HepG2 (cell line): ENCODE measurements around the gene PNKP. TPM values are rescaled to one million over a fixed set of nuclear protein-coding genes. Genes with fewer than 3 reads are reported as not detected.

Experiments used
- ATAC-seq: fragments of 200-7000 bp; cut with Tn5 transposase; 3 replicates; pipeline ENCODE4 v1.9.1; 2020; ENCODE audit warnings: mild to moderate bottlenecking, moderate library complexity
- BruUV-seq: library from RNA; stranded (reverse); fragments of 400-500 nt; replicated peaks from 2 replicates; lab custom pipeline; 2021; lab: Mats Ljungman, UMichigan
- CTCF ChIA-PET: fragments of 300-600 bp; formaldehyde crosslinking; extraction: SDS; loops from one replicate; lab custom pipeline; 2021; ENCODE audit warnings: low total read pairs, inconsistent platforms, low intra/inter-chr PET ratio; lab: Yijun Ruan, JAX
- POLR2A ChIA-PET: fragments of 350-600 bp; sonication (Branson Sonifier 250); formaldehyde crosslinking; loops from one replicate; lab custom pipeline; 2020; ENCODE audit warnings: antibody characterized with exemption, inconsistent platforms; lab: Yijun Ruan, JAX
- DNase-seq: peaks from one replicate; pipeline ENCODE4 v3.0.0-alpha.2; 2015; ENCODE audit warnings: low spot score
- FAIRE-seq: peaks from 3 replicates; lab custom pipeline; 2011; peaks lifted over from hg19 to GRCh38; lab: Jason Lieb, UNC
- H2AFZ ChIP-seq: one replicate; pipeline ENCODE4 v1.6.1; 2011; ENCODE audit warnings: low read length, inconsistent platforms
- H3K27ac ChIP-seq: fragments of 300-600 bp; 3 replicates; pipeline ENCODE4 v1.8.0; 2011; ENCODE audit warnings: mixed run types, mild to moderate bottlenecking, mixed read lengths, low read length, inconsistent platforms; ENCODE audit not compliant: insufficient read depth; ENCODE audit errors: extremely low read length
- H3K27me3 ChIP-seq, 2 experiments: fragments of 200-600 bp in 1 of 2; 2 replicates in 1 of 2; 3 replicates in 1 of 2; pipeline versions ENCODE4 v1.6.0 to v1.8.0; 2011; ENCODE audit warnings: low read length in 2 of 2, mild to moderate bottlenecking in 2 of 2, moderate library complexity in 2 of 2, inconsistent platforms in 1 of 2; ENCODE audit not compliant: insufficient read depth in 2 of 2, control insufficient read depth in 1 of 2
- H3K36me3 ChIP-seq, 2 experiments: fragments of 200-600 bp in 1 of 2; replicated peaks in 1 of 2; 2 replicates in 1 of 2; 3 replicates in 1 of 2; pipeline versions ENCODE4 v1.5.1 to v1.8.0; 2011; ENCODE audit warnings: low read length in 2 of 2, inconsistent platforms in 1 of 2; ENCODE audit not compliant: insufficient read depth in 2 of 2, control insufficient read depth in 1 of 2
- H3K4me1 ChIP-seq: 2 replicates; pipeline ENCODE4 v1.5.1; 2012; ENCODE audit warnings: low read length, inconsistent platforms; ENCODE audit not compliant: insufficient read depth
- H3K4me2 ChIP-seq: 2 replicates; pipeline ENCODE4 v1.6.0; 2011; ENCODE audit warnings: low read depth, low read length, inconsistent platforms
- H3K4me3 ChIP-seq, 3 experiments: fragments of 200-600 bp in 1 of 3; sonication (generic), shearing (Covaris generic) in 1 of 3; replicated peaks in 1 of 3; 2 replicates each; pipeline ENCODE4 v1.5.1; 2011 to 2016; ENCODE audit warnings: low read length in 3 of 3, inconsistent platforms in 2 of 3, low read depth in 2 of 3, mild to moderate bottlenecking in 2 of 3, control low read depth in 1 of 3, mixed read lengths in 1 of 3; ENCODE audit not compliant: insufficient read depth in 1 of 3
- H3K79me2 ChIP-seq: one replicate; pipeline ENCODE4 v1.6.1; 2011; ENCODE audit warnings: low read length, inconsistent platforms; ENCODE audit not compliant: insufficient read depth
- H3K9ac ChIP-seq: 2 replicates; pipeline ENCODE4 v1.6.0; 2011; ENCODE audit warnings: mild to moderate bottlenecking, low read depth, low read length, inconsistent platforms; ENCODE audit not compliant: insufficient read depth
- H3K9me3 ChIP-seq: 2 replicates; pipeline ENCODE4 v1.5.1; 2012; ENCODE audit warnings: mild to moderate bottlenecking, low read length
- H4K20me1 ChIP-seq: 2 replicates; pipeline ENCODE4 v1.6.0; 2011; ENCODE audit warnings: inconsistent platforms, mild to moderate bottlenecking, low read length, moderate library complexity; ENCODE audit not compliant: insufficient read depth
- ATAD3A ChIP-seq: sonication (generic); formaldehyde crosslinking; IDR thresholded peaks from 2 replicates; pipeline ENCODE4 v1.4.0; 2020; ENCODE audit warnings: missing genetic modification reagents
- EEA1 ChIP-seq: sonication (generic); formaldehyde crosslinking; IDR thresholded peaks from 2 replicates; pipeline ENCODE4 v1.5.1; 2020; ENCODE audit warnings: mild to moderate bottlenecking, missing genetic modification reagents, borderline replicate concordance
- FOSL2 ChIP-seq: sonication (generic); formaldehyde crosslinking; IDR thresholded peaks from 2 replicates; pipeline ENCODE4 v1.4.0; 2020; ENCODE audit warnings: missing genetic modification reagents
- GABPB1 ChIP-seq: IDR thresholded peaks from 2 replicates; pipeline ENCODE4 v1.6.1; 2016; ENCODE audit warnings: mild to moderate bottlenecking, missing genetic modification reagents, moderate library complexity, missing compliant biosample characterization
- KMT2A ChIP-seq: sonication (generic); formaldehyde crosslinking; IDR thresholded peaks from 2 replicates; pipeline ENCODE4 v1.4.0; 2020; ENCODE audit warnings: missing genetic modification reagents
- PCBP1 ChIP-seq: fragments of 200-400 bp; formaldehyde crosslinking; IDR thresholded peaks from 2 replicates; pipeline ENCODE4 v1.6.1; 2017; ENCODE audit warnings: mild to moderate bottlenecking, low read depth, low read length, borderline replicate concordance
- PHF8 ChIP-seq: sonication (generic); formaldehyde crosslinking; IDR thresholded peaks from 2 replicates; pipeline ENCODE4 v1.5.0; 2020; ENCODE audit warnings: missing genetic modification reagents
- POLR2AphosphoS5 ChIP-seq: IDR thresholded peaks from 2 replicates; pipeline ENCODE4 v1.6.1; 2012; ENCODE audit warnings: low read depth, low read length
- SP140L ChIP-seq: sonication (generic); formaldehyde crosslinking; IDR thresholded peaks from 2 replicates; pipeline ENCODE4 v1.4.0; 2020; ENCODE audit warnings: missing genetic modification reagents, borderline replicate concordance
- SSRP1 ChIP-seq: IDR thresholded peaks from 2 replicates; pipeline ENCODE4 v1.6.1; 2016; ENCODE audit warnings: control low read depth
- ZFP36L2 ChIP-seq: sonication (generic); formaldehyde crosslinking; IDR thresholded peaks from 2 replicates; pipeline ENCODE4 v1.4.0; 2020; ENCODE audit warnings: missing genetic modification reagents
- ZMYM3 ChIP-seq: sonication (generic); formaldehyde crosslinking; IDR thresholded peaks from 2 replicates; pipeline ENCODE4 v1.5.1; 2020; ENCODE audit warnings: mild to moderate bottlenecking, missing genetic modification reagents
- ZNF142 ChIP-seq: sonication (generic); formaldehyde crosslinking; IDR thresholded peaks from 2 replicates; pipeline ENCODE4 v1.4.0; 2020; ENCODE audit warnings: missing genetic modification reagents
- ZNF263 ChIP-seq: sonication (generic); formaldehyde crosslinking; IDR thresholded peaks from 2 replicates; pipeline ENCODE4 v1.4.0; 2020; ENCODE audit warnings: missing genetic modification reagents
- ZNF562 ChIP-seq: sonication (generic); formaldehyde crosslinking; IDR thresholded peaks from 2 replicates; pipeline ENCODE4 v1.8.0; 2022; ENCODE audit warnings: missing genetic modification reagents, borderline replicate concordance
- ZNF761 ChIP-seq: sonication (generic); formaldehyde crosslinking; conservative IDR thresholded peaks from 2 replicates; pipeline ENCODE4 v1.4.0; 2020; ENCODE audit warnings: mild to moderate bottlenecking, missing genetic modification reagents
- ZNF766 ChIP-seq: sonication (generic); formaldehyde crosslinking; IDR thresholded peaks from 2 replicates; pipeline ENCODE4 v1.5.0; 2020; ENCODE audit warnings: missing genetic modification reagents, borderline replicate concordance
- ZNF777 ChIP-seq: sonication (generic); formaldehyde crosslinking; IDR thresholded peaks from 2 replicates; pipeline ENCODE4 v1.4.0; 2020; ENCODE audit warnings: missing genetic modification reagents
- ZNF782 ChIP-seq: sonication (generic); formaldehyde crosslinking; IDR thresholded peaks from 2 replicates; pipeline ENCODE4 v1.4.0; 2020; ENCODE audit warnings: missing genetic modification reagents, mild to moderate bottlenecking, borderline replicate concordance
- WGBS: methylation state at CpG from one replicate; pipeline ENCODE4 v1.1.6; 2017; ENCODE audit warnings: low lambda C conversion rate; 5-methylcytosine and 5-hydroxymethylcytosine counted together
- in situ Hi-C: cut with HindIII; loops from 2 replicates; pipeline ENCODE4 v1.10.0; 2017; ENCODE audit warnings: low pct_unique_long_range_greater_than_20kb; ENCODE audit not compliant: extremely low pct_ligation_motif_present
- intact Hi-C: fragments of 100-400 bp; cut with micrococcal nuclease; formaldehyde crosslinking; loops from one replicate; pipeline ENCODE4 v1.10.0; 2022; ENCODE audit not compliant: unreplicated experiment
- polyA plus RNA-seq, 8 experiments: library from polyadenylated mRNA; depleted of rRNA in 3 of 8; stranded (reverse) in 7 of 8; unstranded in 1 of 8; fragments of >200 nt; fragmentation: Illumina TruSeq in 4 of 8; extraction: Trizol in 4 of 8; gene quantifications; 2 replicates each; pipeline versions ENCODE4 v1.2.1 to v1.2.3, GENCODE V29; 2011 to 2016; ENCODE audit warnings: low read depth in 4 of 8, missing spikeins in 1 of 8, mixed read lengths in 1 of 8; ENCODE audit not compliant: insufficient read depth in 1 of 8
- total RNA-seq, 5 experiments: library from RNA; depleted of rRNA; stranded (reverse); fragments of >200 nt; fragmentation: Illumina TruSeq; extraction: Trizol; gene quantifications; 2 replicates each; pipeline ENCODE4 v1.2.3, GENCODE V29; 2016; ENCODE audit warnings: low read depth in 1 of 5
- TF ChIP-seq, protein P1 (sequence below): sonication (generic); formaldehyde crosslinking; IDR thresholded peaks from 2 replicates; pipeline ENCODE4 v1.4.0; 2020; ENCODE audit warnings: missing genetic modification reagents

PNKP gene
- total and polyA plus RNA-seq, 2 of the 13 experiments (the other 11 are each of a cell fraction or from before 2014, with no cell fraction given) = 12.7 to 27.1 TPM

GRCh38 chr19:49875857-49876421 lies 8.6 kb upstream of the PNKP start:
- WGBS = 0% methylated on average over 11 of the region's 28 CpGs
- Histone ChIP-seq H3K79me2 (peaks cover 38% of the 10 kb centered on the region), H3K4me2 (peak overlapping the region; percentile 91), H3K36me3 (peaks cover 9 to 26% of the 10 kb centered on the region in 2 experiments), H2AFZ (no peak overlapping the region), H3K27ac (peak overlapping the region; percentile 99), H4K20me1 (peaks cover 5% of the 10 kb centered on the region; the same call in 1 of the 2 replicates), H3K4me3 (peak overlapping the region; percentile 77 to 99 (median 97)), H3K9me3 (no peaks in the 10 kb centered on the region), H3K9ac (peak overlapping the region; percentile 97), H3K27me3 (no peaks in the 10 kb centered on the region; a peak in 1 of 5 replicates), H3K4me1 (peaks cover 32% of the 10 kb centered on the region)
- DNase-seq (peak; percentile 51), FAIRE-seq (no peak), ATAC-seq (peak; percentile 40)
- CTCF ChIA-PET = no interaction called here
- intact Hi-C loops (no loop called here), in situ Hi-C loops (no loop called here)
- POLR2A ChIA-PET = interaction anchor here (0.9 to 3.3 kb wide), 10 partner anchors 9 to 380 kb away, joined by 3 to 21 read pairs (median 8); partner anchors contain the start of genes AP2A1, ATF5, NUP62 and PNKP
- BruUV-seq = no TSS peak
- TF ChIP-seq ZNF766 (CRISPR knock-in tag) (0 out of 2 replicates have a peak, but pooled peaks have one; percentile 22), ZNF263 (peak; percentile 97), ZMYM3 (0 out of 2 replicates have a peak, but pooled peaks have one; percentile 12), ZFP36L2 (CRISPR knock-in tag) (no peak), ZNF777 (CRISPR knock-in tag) (peak; percentile 32), ATAD3A (CRISPR knock-in tag) (no peak), POLR2AphosphoS5 (peak; percentile 45), SSRP1 (CRISPR knock-in tag) (no peak), EEA1 (CRISPR knock-in tag) (no peak), GABPB1 (peak; percentile 92; the same call in 1 of the 2 replicates), ZNF562 (no peak), FOSL2 (CRISPR knock-in tag) (no peak), SP140L (0 out of 2 replicates have a peak, but pooled peaks have one; percentile 6), ZNF782 (CRISPR knock-in tag) (no peak), ZNF761 (CRISPR knock-in tag) (0 out of 2 replicates have a peak, but pooled peaks have one; percentile 8), PHF8 (peak; percentile 21), PCBP1 (no peak), KMT2A (CRISPR knock-in tag) (0 out of 2 replicates have a peak, but pooled peaks have one; percentile 37), ZNF142 (0 out of 2 replicates have a peak, but pooled peaks have one; percentile 21)
- TF ChIP-seq, protein P1, sequence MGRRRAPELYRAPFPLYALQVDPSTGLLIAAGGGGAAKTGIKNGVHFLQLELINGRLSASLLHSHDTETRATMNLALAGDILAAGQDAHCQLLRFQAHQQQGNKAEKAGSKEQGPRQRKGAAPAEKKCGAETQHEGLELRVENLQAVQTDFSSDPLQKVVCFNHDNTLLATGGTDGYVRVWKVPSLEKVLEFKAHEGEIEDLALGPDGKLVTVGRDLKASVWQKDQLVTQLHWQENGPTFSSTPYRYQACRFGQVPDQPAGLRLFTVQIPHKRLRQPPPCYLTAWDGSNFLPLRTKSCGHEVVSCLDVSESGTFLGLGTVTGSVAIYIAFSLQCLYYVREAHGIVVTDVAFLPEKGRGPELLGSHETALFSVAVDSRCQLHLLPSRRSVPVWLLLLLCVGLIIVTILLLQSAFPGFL (CRISPR knock-in tag) = peak; percentile 34; the same call in 1 of the 2 replicates
